Measurements from ENCODE around the gene PIK3R5.
A peak's percentile ranks its signal among the peaks of the same experiment; 100 is the strongest.

PIK3R5 gene

GRCh38 chr17:8849311-8850041 is 116.0 kb downstream of the PIK3R5 start:
- DNase-seq = no peak

- DNase-seq = no peak
These were observed 117.6 kb downstream of the PIK3R5 start for GRCh38 chr17:8847891-8848290.

GRCh38 chr17:8846768-8847211 is 118.7 kb downstream of the PIK3R5 start:
- DNase-seq = peak; percentile 23

- no peak for DNase-seq
These were observed 121.0 kb downstream of the PIK3R5 start for GRCh38 chr17:8844229-8845218.

- no peak for DNase-seq
These were observed 122.2 kb downstream of the PIK3R5 start for GRCh38 chr17:8843344-8843743.

GRCh38 chr17:8841844-8842243 is 123.7 kb downstream of the PIK3R5 start:
- no peak for DNase-seq

- no peak for DNase-seq
These were observed 126.0 kb downstream of the PIK3R5 start for GRCh38 chr17:8839410-8839935.

- no peak for DNase-seq
These were observed 126.9 kb downstream of the PIK3R5 start for GRCh38 chr17:8838551-8839095.

GRCh38 chr17:8837563-8838075 is 127.9 kb downstream of the PIK3R5 start:
- DNase-seq = no peak

- no peak for DNase-seq
These were observed 128.5 kb downstream of the PIK3R5 start for GRCh38 chr17:8836821-8837562.

GRCh38 chr17:8835631-8836364 is 129.7 kb downstream of the PIK3R5 start:
- no peak for DNase-seq

GRCh38 chr17:8835106-8835505 is 130.4 kb downstream of the PIK3R5 start:
- DNase-seq = no peak

GRCh38 chr17:8832711-8833352 is 132.7 kb downstream of the PIK3R5 start:
- peak; percentile 6 for DNase-seq

GRCh38 chr17:8831234-8831849 is 134.2 kb downstream of the PIK3R5 start:
- no peak for DNase-seq

GRCh38 chr17:8830141-8830540 is 135.4 kb downstream of the PIK3R5 start:
- DNase-seq = no peak

- no peak for DNase-seq
These were observed 136.2 kb downstream of the PIK3R5 start for GRCh38 chr17:8829036-8829941.
